HG02588 (cell line): ENCODE results near the gene TOMM70.
A peak's percentile ranks its signal among the peaks of the same experiment; 100 is the strongest.
"Not testable (repeated sequence)": the region's sequence is repeated elsewhere in the genome, so short reads cannot be mapped to it uniquely, and the experiment has no call there.

Experiments
- ATAC-seq: cut with Tn5 transposase; IDR thresholded peaks from one replicate; pipeline ENCODE4 v1.9.1; 2021; ENCODE audit warnings: mild to moderate bottlenecking, moderate library complexity; ENCODE audit not compliant: unreplicated experiment

TOMM70 gene

GRCh38 chr3:100368441-100368840 lies 32.4 kb downstream of the TOMM70 start:
- ATAC-seq = no peak

GRCh38 chr3:100366424-100366823 lies 34.5 kb downstream of the TOMM70 start:
- ATAC-seq = no peak

GRCh38 chr3:100364421-100364820 lies 36.5 kb downstream of the TOMM70 start:
- no peak for ATAC-seq

- no peak for ATAC-seq
Observed at GRCh38 chr3:100361897-100362296, 39.0 kb downstream of the TOMM70 start.

GRCh38 chr3:100360757-100361496 lies 40.0 kb downstream of the TOMM70 start:
- ATAC-seq = no peak

GRCh38 chr3:100359035-100359434 lies 41.9 kb downstream of the TOMM70 start:
- ATAC-seq = no peak

- no peak for ATAC-seq
Observed at GRCh38 chr3:100358413-100358812, 42.5 kb downstream of the TOMM70 start.

GRCh38 chr3:100354850-100355249 lies 46.0 kb downstream of the TOMM70 start:
- ATAC-seq = no peak

GRCh38 chr3:100352296-100353231 lies 48.3 kb downstream of the TOMM70 start:
- no peak for ATAC-seq

GRCh38 chr3:100351770-100352169 lies 49.1 kb downstream of the TOMM70 start:
- ATAC-seq = not testable (repeated sequence)

GRCh38 chr3:100348727-100349126 lies 52.2 kb downstream of the TOMM70 start:
- no peak for ATAC-seq

GRCh38 chr3:100340527-100340926 lies 60.4 kb downstream of the TOMM70 start:
- no peak for ATAC-seq

GRCh38 chr3:100339786-100340185 lies 61.1 kb downstream of the TOMM70 start:
- ATAC-seq = no peak

- ATAC-seq = no peak
Observed at GRCh38 chr3:100338911-100339310, 62.0 kb downstream of the TOMM70 start.

- ATAC-seq = not testable (repeated sequence)
Observed at GRCh38 chr3:100336229-100336628, 64.7 kb downstream of the TOMM70 start.

GRCh38 chr3:100335434-100335833 lies 65.5 kb downstream of the TOMM70 start:
- peak; percentile 43 for ATAC-seq

- ATAC-seq = peak; percentile 97
Observed at GRCh38 chr3:100334488-100335351, 66.2 kb downstream of the TOMM70 start, which contains the start of gene NIT2. Gene NIT2 (plus strand): TSS chr3:100334757. CDS start chr3:100334792, 35 bp downstream.

- peak; percentile 25 for ATAC-seq
Observed at GRCh38 chr3:100333970-100334487, 66.9 kb downstream of the TOMM70 start.

GRCh38 chr3:100333051-100333450 lies 67.8 kb downstream of the TOMM70 start:
- ATAC-seq = no peak

GRCh38 chr3:100331660-100332059 lies 69.2 kb downstream of the TOMM70 start:
- ATAC-seq = no peak

- ATAC-seq = no peak
Observed at GRCh38 chr3:100330651-100331050, 70.2 kb downstream of the TOMM70 start.
